Heart right ventricle (tissue), 16 donors: ENCODE measurements around the gene AFDN. TPM values are rescaled to one million over a fixed set of nuclear protein-coding genes. Genes with fewer than 3 reads are reported as not detected.

ENCODE experiments used
- ATAC-seq, 8 donors: fragments of 200-7000 bp; cut with Tn5 transposase; one replicate each; pipeline ENCODE4 v1.9.1; 2020; ENCODE audit warnings: mild to moderate bottlenecking in 8 of 8, moderate library complexity in 8 of 8, moderate number of reproducible peaks in 1 of 8
- DNase-seq, 2 donors: peaks; one replicate each; pipeline ENCODE4 v3.0.0-alpha.2; 2020
- H3K27ac ChIP-seq, 10 donors: fragments of 200-600 bp; sonication (generic) in 2 of 10; one replicate each; pipeline versions ENCODE4 v1.5.0 to v1.8.0; 2020 to 2022; ENCODE audit warnings: mild to moderate bottlenecking in 3 of 10
- H3K27me3 ChIP-seq, 7 donors: fragments of 200-600 bp; one replicate each; pipeline ENCODE4 v1.8.0; 2021 to 2022; ENCODE audit warnings: mild to moderate bottlenecking in 2 of 7
- H3K36me3 ChIP-seq, 9 donors: fragments of 200-600 bp; sonication (generic) in 1 of 9; one replicate each; pipeline versions ENCODE4 v1.5.0 to v1.8.0; 2020 to 2022; ENCODE audit warnings: mild to moderate bottlenecking in 2 of 9
- H3K4me1 ChIP-seq, 9 donors: fragments of 200-600 bp; sonication (generic) in 1 of 9; one replicate each; pipeline versions ENCODE4 v1.5.0 to v1.8.0; 2020 to 2022; ENCODE audit warnings: mild to moderate bottlenecking in 4 of 9
- H3K4me3 ChIP-seq, 10 donors: fragments of 200-600 bp; sonication (generic) in 2 of 10; one replicate each; pipeline versions ENCODE4 v1.5.0 to v1.8.0; 2020 to 2022; ENCODE audit warnings: mild to moderate bottlenecking in 7 of 10, moderate library complexity in 2 of 10
- H3K9me3 ChIP-seq, 11 donors: fragments of 200-600 bp in 10 of 11; sonication (generic) in 2 of 11; one replicate each; pipeline versions ENCODE4 v1.5.0 to v1.8.0; 2013 to 2022; ENCODE audit warnings: mild to moderate bottlenecking in 2 of 11, control low read depth in 1 of 11, moderate library complexity in 1 of 11
- WGBS, 2 donors: extraction: QIAGEN DNeasy Blood & Tissue Kit; methylation state at CpG; one replicate each; pipeline ENCODE4 v1.1.7; 2013; ENCODE audit warnings: inconsistent platforms in 1 of 2; 5-methylcytosine and 5-hydroxymethylcytosine counted together
- intact Hi-C, 10 donors: fragments of 100-400 bp; cut with DNase I; formaldehyde crosslinking; loops; one replicate each; pipeline versions ENCODE4 v1.11.1 to v1.14.2; 2022
- polyA plus RNA-seq, 2 donors: library from polyadenylated mRNA; stranded (reverse); fragments of 200-250 nt; gene quantifications; one replicate each; pipeline ENCODE4 v1.2.3, GENCODE V29; 2013
- total RNA-seq, 10 donors: library from RNA; stranded (reverse); fragmentation: NEBNext Ultra II Directional in 3 of 10; extraction: Animal tissue kit (Norgen Biotek cat#: 25700) in 3 of 10; gene quantifications; one replicate each; pipeline versions ENCODE4 v1.2.1 to v1.2.4, GENCODE V29; 2021 to 2023
- TF ChIP-seq, protein P1 (sequence below), 9 donors: fragments of 200-600 bp; sonication (generic) in 2 of 9; IDR thresholded peaks; one replicate each; pipeline versions ENCODE4 v1.5.0 to v1.8.0; 2021 to 2022; ENCODE audit warnings: antibody characterized with exemption in 9 of 9, mild to moderate bottlenecking in 5 of 9, moderate library complexity in 1 of 9
- donor health status: Arrhythmogenic right ventricular cardiomyopathy.
- donor health status: ischemic (EF 13 %, LVEDD 7.1; RV severe dilation, severe dysfunction).
- donor health status: healthy with polysubstance abuse.
- donor health status: DM: no; HTN: yes; CAD: no.
- donor health status: DM: no; HTN: no; CAD: no.
- donor health status: ischemic (EF 25% LVEDD 6.9; RV normal size, moderate dysfunction).
- donor health status: ischemic (EF 25% LVEDD 5.7; RV mildly dilated, moderate dysfunction).
- donor health status: healthy.
- donor health status: DM: yes; HTN: yes; CAD: no.
- donor health status: Ischemic cardiomyopathy.
- donor health status: ischemic (EF 35%, LVEDD 5.7; RV mildly dilated, moderate dysfunction).
- donor health status: nonischemic (EF 11% LVEDD 7.7; RV severe dilation, severe dysfunction).
- donor health status: DM: yes; HTN: yes; CAD: no.
- donor health status: PGD.
- donor health status: ischemic (EF 29% LVEDD 5.4; RV normal size, mild dysfunction).
- donor health status: nonischemic (EF 23%, LVEDD 6.1; RV moderate dilation, normal function).

Gene AFDN
- total and polyA plus RNA-seq, 12 donors = 17.4 to 79.9 (median 58.0) TPM

DNA sequence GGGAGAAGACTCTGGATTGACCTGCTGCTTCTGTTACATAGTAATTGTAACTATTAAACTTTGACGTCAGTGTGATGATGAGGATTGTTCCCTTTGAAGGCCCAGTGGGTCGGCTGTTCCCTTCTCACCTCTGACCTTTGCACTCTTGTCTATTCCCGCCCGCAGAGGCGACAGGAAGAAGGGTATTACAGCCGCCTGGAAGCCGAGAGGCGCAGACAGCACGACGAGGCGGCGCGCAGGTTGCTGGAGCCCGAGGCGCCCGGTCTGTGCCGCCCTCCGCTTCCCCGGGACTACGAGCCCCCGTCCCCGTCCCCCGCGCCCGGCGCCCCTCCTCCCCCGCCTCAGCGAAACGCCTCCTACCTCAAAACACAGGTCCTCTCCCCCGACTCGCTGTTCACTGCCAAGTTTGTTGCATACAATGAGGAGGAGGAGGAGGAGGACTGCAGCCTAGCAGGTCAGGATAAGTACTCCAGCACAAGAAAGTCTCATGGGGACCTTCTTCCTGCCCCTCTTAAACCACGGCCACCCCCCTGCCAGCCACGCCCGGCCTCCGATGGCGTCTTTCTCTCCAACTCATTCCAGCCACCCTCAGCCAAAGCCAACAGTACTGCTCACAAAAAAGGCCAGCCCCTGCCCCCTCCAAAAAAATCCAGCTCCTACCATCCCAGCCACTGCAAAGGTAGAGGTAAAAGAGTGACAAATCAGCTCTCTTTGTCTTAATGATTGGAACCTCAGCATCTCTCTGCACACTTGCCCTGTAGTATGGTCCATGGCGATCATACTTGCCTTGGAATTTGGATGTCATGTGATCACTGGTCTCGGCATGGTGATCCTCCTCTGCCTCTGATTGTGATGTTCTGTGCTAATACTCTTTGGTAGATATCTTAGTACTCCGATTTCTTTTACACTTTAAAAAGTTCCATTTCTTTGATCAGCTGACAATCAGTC lies 139.2 kb downstream of the AFDN start:
- peaks cover 0 to 98% (median 31%) of the 10 kb centered on the region in 9 donors for H3K36me3 ChIP-seq
- intact Hi-C loops = loop anchor here in 2 of 10 donors (2.0 to 5.0 kb wide), 2 partner anchors 31 to 71 kb away; no protein-coding TSS in a partner anchor
- WGBS, 2 donors = 66 to 72% methylated on average over 39 of the region's 39 CpGs

GRCh38 chr6:167966540-167966905 lies 139.8 kb downstream of the AFDN start:
- H3K27me3 ChIP-seq = no peaks in the 10 kb centered on the region
- intact Hi-C loops = loop anchor here in 2 of 10 donors (2.0 to 5.0 kb wide), 2 partner anchors 32 to 71 kb away; no protein-coding TSS in a partner anchor
- no peaks in the 10 kb centered on the region for H3K9me3 ChIP-seq
- peaks cover 5 to 62% (median 21%) of the 10 kb centered on the region in 9 donors for H3K4me1 ChIP-seq
- peaks cover 0 to 99% (median 31%) of the 10 kb centered on the region in 9 donors for H3K36me3 ChIP-seq
- 64 to 69% methylated on average over 8 of the region's 8 CpGs for WGBS, 2 donors
- H3K4me3 ChIP-seq = no peak overlapping the region
- peak overlapping the region; percentile 29 to 80 (median 69) for H3K27ac ChIP-seq
- ATAC-seq = peak in 5 of 8 donors; percentile 10 to 64 (median 44)
- TF ChIP-seq, protein P1, sequence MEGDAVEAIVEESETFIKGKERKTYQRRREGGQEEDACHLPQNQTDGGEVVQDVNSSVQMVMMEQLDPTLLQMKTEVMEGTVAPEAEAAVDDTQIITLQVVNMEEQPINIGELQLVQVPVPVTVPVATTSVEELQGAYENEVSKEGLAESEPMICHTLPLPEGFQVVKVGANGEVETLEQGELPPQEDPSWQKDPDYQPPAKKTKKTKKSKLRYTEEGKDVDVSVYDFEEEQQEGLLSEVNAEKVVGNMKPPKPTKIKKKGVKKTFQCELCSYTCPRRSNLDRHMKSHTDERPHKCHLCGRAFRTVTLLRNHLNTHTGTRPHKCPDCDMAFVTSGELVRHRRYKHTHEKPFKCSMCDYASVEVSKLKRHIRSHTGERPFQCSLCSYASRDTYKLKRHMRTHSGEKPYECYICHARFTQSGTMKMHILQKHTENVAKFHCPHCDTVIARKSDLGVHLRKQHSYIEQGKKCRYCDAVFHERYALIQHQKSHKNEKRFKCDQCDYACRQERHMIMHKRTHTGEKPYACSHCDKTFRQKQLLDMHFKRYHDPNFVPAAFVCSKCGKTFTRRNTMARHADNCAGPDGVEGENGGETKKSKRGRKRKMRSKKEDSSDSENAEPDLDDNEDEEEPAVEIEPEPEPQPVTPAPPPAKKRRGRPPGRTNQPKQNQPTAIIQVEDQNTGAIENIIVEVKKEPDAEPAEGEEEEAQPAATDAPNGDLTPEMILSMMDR (IDR thresholded peaks at IDR 0.05) = no peak
- DNase-seq = no peak

More for the DNA sequence above, 139.2 kb downstream of the AFDN start:
- ATAC-seq (peak; percentile 30 to 59 (median 44)), DNase-seq (peak in 1 of 2 donors; percentile 36)
- TF ChIP-seq, protein P1 (IDR thresholded peaks at IDR 0.05) = no peak
- H3K9me3 ChIP-seq = no peaks in the 10 kb centered on the region
- peak overlapping the region in 3 of 10 donors; percentile 2 to 13 (median 8) for H3K4me3 ChIP-seq
- peaks cover 5 to 69% (median 21%) of the 10 kb centered on the region in 9 donors for H3K4me1 ChIP-seq
- peak overlapping the region; percentile 45 to 80 (median 74) for H3K27ac ChIP-seq
- no peaks in the 10 kb centered on the region for H3K27me3 ChIP-seq

- H3K36me3 ChIP-seq = peaks cover 0 to 92% (median 24%) of the 10 kb centered on the region in 9 donors
- DNase-seq = no peak
- no peak overlapping the region for H3K4me3 ChIP-seq
- no peaks in the 10 kb centered on the region for H3K27me3 ChIP-seq
- TF ChIP-seq, protein P1 (IDR thresholded peaks at IDR 0.05) = peak in 8 of 9 donors; percentile 13 to 52 (median 44)
- peaks cover 5 to 48% (median 14%) of the 10 kb centered on the region in 9 donors for H3K4me1 ChIP-seq
- intact Hi-C loops = loop anchor here in 1 of 10 donors (5.0 kb wide), 1 partner anchor 69 kb away; no protein-coding TSS in a partner anchor
- ATAC-seq = no peak
- whole genome bisulfite sequencing, 2 donors = 70 to 87% methylated on average over 6 of the region's 6 CpGs
- no peaks in the 10 kb centered on the region for H3K9me3 ChIP-seq
- peak overlapping the region in 1 of 10 donors; percentile 73 for H3K27ac ChIP-seq
Observed at GRCh38 chr6:167968091-167968490, 141.4 kb downstream of the AFDN start.

DNA sequence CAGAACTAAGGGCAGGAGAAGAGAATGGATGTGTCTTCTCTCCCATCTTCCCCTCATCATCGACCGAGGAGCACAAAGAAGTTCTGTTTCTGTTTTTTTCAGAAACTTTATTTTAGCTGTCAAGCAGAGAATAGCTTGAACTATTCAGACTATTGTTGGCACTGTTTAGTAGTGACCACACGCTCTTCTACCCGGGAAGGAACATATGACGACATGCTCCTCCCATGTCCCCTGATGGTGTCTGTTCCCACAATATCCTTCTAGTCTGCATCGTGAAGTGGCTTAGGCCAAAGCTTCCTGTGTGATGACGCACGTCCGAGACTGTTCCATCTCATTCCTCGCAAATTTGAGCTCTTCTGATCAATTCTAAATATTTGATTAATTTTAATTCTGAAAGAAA lies 143.5 kb downstream of the AFDN start:
- H3K27me3 ChIP-seq = no peaks in the 10 kb centered on the region
- ATAC-seq = peak in 7 of 8 donors; percentile 54 to 88 (median 73)
- peak overlapping the region in 9 of 10 donors; percentile 4 to 73 (median 56) for H3K27ac ChIP-seq
- H3K4me1 ChIP-seq = peaks cover 3 to 40% (median 15%) of the 10 kb centered on the region in 9 donors
- intact Hi-C loops = loop anchor here in 2 of 10 donors (5.0 kb wide), 2 partner anchors 62 to 67 kb away; no protein-coding TSS in a partner anchor
- WGBS, 2 donors = 52 to 65% methylated on average over 10 of the region's 10 CpGs
- TF ChIP-seq, protein P1 (IDR thresholded peaks at IDR 0.05) = no peak
- no peaks in the 10 kb centered on the region for H3K9me3 ChIP-seq
- peaks cover 0 to 72% (median 20%) of the 10 kb centered on the region in 9 donors for H3K36me3 ChIP-seq
- no peak overlapping the region for H3K4me3 ChIP-seq
- DNase-seq = peak in 1 of 2 donors; percentile 63
